Panc1 (cell line): ENCODE measurements around the gene BCL2. TPM values are rescaled to one million over a fixed set of nuclear protein-coding genes. Genes with fewer than 3 reads are reported as not detected.

Source experiments
- ATAC-seq: fragments of 200-7000 bp; cut with Tn5 transposase; 2 replicates; pipeline ENCODE4 v1.9.1; 2020; ENCODE audit warnings: mild to moderate bottlenecking, moderate library complexity
- BruUV-seq: library from RNA; stranded (reverse); fragments of 400-500 nt; replicated peaks from 2 replicates; lab custom pipeline; 2021; lab: Mats Ljungman, UMichigan
- CTCF ChIA-PET: fragments of 300-600 bp; sonication (Branson Sonifier 250); formaldehyde crosslinking; loops from one replicate; lab custom pipeline; 2022; ENCODE audit warnings: antibody characterized with exemption; lab: Charles Lee
- POLR2A ChIA-PET: fragments of 300-600 bp; sonication (Branson Sonifier 250); formaldehyde crosslinking; loops from one replicate; lab custom pipeline; 2022; ENCODE audit warnings: antibody characterized with exemption; lab: Charles Lee
- DNase-seq: peaks from one replicate; pipeline ENCODE4 v3.0.0-alpha.2; 2010; ENCODE audit warnings: low read depth, low spot score
- H3K27ac ChIP-seq: 2 replicates; pipeline ENCODE4 v1.5.1; 2011; ENCODE audit warnings: mild to moderate bottlenecking, low read length, inconsistent platforms
- H3K27me3 ChIP-seq: fragments of 200-500 bp; sonication (Bioruptor generic); 2 replicates; pipeline ENCODE4 v1.6.0; 2014; ENCODE audit warnings: low read length, inconsistent platforms; ENCODE audit not compliant: control insufficient read depth, insufficient read depth
- H3K36me3 ChIP-seq: fragments of 200-500 bp; sonication (Bioruptor generic); 2 replicates; pipeline ENCODE4 v1.5.1; 2014; ENCODE audit warnings: inconsistent platforms, mild to moderate bottlenecking, low read length, moderate library complexity; ENCODE audit not compliant: control insufficient read depth, insufficient read depth
- H3K4me1 ChIP-seq: 2 replicates; pipeline ENCODE4 v1.5.1; 2011; ENCODE audit warnings: inconsistent platforms, mild to moderate bottlenecking, low read length, moderate library complexity; ENCODE audit not compliant: control insufficient read depth, insufficient read depth
- H3K4me3 ChIP-seq, 2 experiments: 2 replicates each; pipeline ENCODE4 v1.5.1; 2011 to 2012; ENCODE audit warnings: low read depth in 2 of 2, low read length in 2 of 2, mild to moderate bottlenecking in 2 of 2, inconsistent platforms in 1 of 2, moderate library complexity in 1 of 2
- H3K9me3 ChIP-seq: fragments of 200-500 bp; sonication (Bioruptor generic); 2 replicates; pipeline ENCODE4 v1.5.1; 2014; ENCODE audit warnings: low read depth, mild to moderate bottlenecking, inconsistent platforms, low read length, moderate library complexity; ENCODE audit not compliant: control insufficient read depth, insufficient read depth
- POLR2AphosphoS5 ChIP-seq: IDR thresholded peaks from 2 replicates; pipeline ENCODE4 v1.6.1; 2012; ENCODE audit warnings: mild to moderate bottlenecking, low read depth, low read length, moderate library complexity
- REST ChIP-seq, 2 experiments: IDR thresholded peaks; 2 replicates each; pipeline ENCODE4 v1.6.1; 2011 to 2012; ENCODE audit warnings: low read depth in 2 of 2, control low read depth in 1 of 2, low read length in 1 of 2, mild to moderate bottlenecking in 1 of 2, moderate library complexity in 1 of 2; ENCODE audit not compliant: insufficient read depth in 1 of 2
- SIN3A ChIP-seq: IDR thresholded peaks from 2 replicates; pipeline ENCODE4 v1.6.1; 2012; ENCODE audit warnings: low read depth, mild to moderate bottlenecking, low read length, moderate library complexity, borderline replicate concordance; ENCODE audit not compliant: insufficient read depth
- TCF7L2 ChIP-seq: IDR thresholded peaks from 2 replicates; pipeline ENCODE4 v1.6.1; 2011; ENCODE audit warnings: mild to moderate bottlenecking, low read depth, low read length, inconsistent platforms
- in situ Hi-C: cut with HindIII; loops from 2 replicates; pipeline ENCODE4 v1.10.0; 2016; ENCODE audit warnings: low sequenced_read_pairs, low pct_unique_long_range_greater_than_20kb
- intact Hi-C: fragments of 100-400 bp; cut with micrococcal nuclease; formaldehyde crosslinking; loops from one replicate; pipeline ENCODE4 v1.10.0; 2022; ENCODE audit not compliant: unreplicated experiment
- total RNA-seq: library from RNA; stranded (reverse); gene quantifications from one replicate; pipeline ENCODE4 v1.2.1, GENCODE V29; 2021; ENCODE audit not compliant: unreplicated experiment
- TF ChIP-seq, protein P1 (sequence below): fragments of 450-650 bp; IDR thresholded peaks from 2 replicates; pipeline ENCODE4 v1.5.1; 2017; ENCODE audit warnings: mild to moderate bottlenecking

Gene BCL2
- total RNA-seq, 1 experiment from 2014 or later, result 0.72 TPM

DNA sequence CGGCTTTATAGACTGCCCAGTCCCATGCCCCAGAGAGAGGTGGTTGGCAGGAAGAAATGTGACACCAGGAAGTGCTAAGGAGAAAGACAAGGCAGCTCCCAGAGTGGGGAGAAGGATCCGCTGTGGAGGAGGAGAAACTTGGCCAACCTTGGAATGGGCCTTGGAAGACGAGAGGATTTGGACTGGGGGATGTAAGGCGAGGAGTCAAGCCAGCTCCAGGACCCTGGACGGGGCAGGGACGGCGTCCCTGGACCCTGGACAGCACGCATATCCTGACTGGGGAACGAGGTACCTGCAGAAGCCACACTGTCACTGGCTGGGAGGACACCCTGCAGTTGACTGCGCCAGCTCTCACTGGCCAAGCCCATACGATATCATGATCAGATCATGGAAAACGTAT, 153.4 kb downstream of the BCL2 start:
- in situ Hi-C loops, result no loop called here
- intact Hi-C loops, result no loop called here
- no peak overlapping the region for H3K4me3 ChIP-seq
- TF ChIP-seq REST (IDR thresholded peaks at IDR 0.05; ENCODE audit: insufficient read depth in 1 of 2, low read depth in 2 of 2, low read length in 1 of 2), result no peak
- TF ChIP-seq, protein P1, sequence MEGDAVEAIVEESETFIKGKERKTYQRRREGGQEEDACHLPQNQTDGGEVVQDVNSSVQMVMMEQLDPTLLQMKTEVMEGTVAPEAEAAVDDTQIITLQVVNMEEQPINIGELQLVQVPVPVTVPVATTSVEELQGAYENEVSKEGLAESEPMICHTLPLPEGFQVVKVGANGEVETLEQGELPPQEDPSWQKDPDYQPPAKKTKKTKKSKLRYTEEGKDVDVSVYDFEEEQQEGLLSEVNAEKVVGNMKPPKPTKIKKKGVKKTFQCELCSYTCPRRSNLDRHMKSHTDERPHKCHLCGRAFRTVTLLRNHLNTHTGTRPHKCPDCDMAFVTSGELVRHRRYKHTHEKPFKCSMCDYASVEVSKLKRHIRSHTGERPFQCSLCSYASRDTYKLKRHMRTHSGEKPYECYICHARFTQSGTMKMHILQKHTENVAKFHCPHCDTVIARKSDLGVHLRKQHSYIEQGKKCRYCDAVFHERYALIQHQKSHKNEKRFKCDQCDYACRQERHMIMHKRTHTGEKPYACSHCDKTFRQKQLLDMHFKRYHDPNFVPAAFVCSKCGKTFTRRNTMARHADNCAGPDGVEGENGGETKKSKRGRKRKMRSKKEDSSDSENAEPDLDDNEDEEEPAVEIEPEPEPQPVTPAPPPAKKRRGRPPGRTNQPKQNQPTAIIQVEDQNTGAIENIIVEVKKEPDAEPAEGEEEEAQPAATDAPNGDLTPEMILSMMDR, result no peak
- BruUV-seq, result no TSS peak
- no peaks in the 10 kb centered on the region for H3K4me1 ChIP-seq
- no peak for DNase-seq
- ChIA-PET POLR2A (no interaction called here), CTCF (no interaction called here)
- H3K27me3 ChIP-seq, result no peaks in the 10 kb centered on the region
- ATAC-seq, result no peak
- no peaks in the 10 kb centered on the region for H3K9me3 ChIP-seq
- no peaks in the 10 kb centered on the region for H3K36me3 ChIP-seq
- no peak overlapping the region for H3K27ac ChIP-seq

- Histone ChIP-seq H3K27me3 (no peaks in the 10 kb centered on the region), H3K36me3 (no peaks in the 10 kb centered on the region), H3K4me3 (no peak overlapping the region), H3K27ac (no peak overlapping the region), H3K4me1 (no peaks in the 10 kb centered on the region), H3K9me3 (no peaks in the 10 kb centered on the region)
- intact Hi-C loops, result no loop called here
- TF ChIP-seq POLR2AphosphoS5, result no peak
- no peak for TF ChIP-seq TCF7L2
- TF ChIP-seq SIN3A, result no peak
- TF ChIP-seq, protein P1, result no peak
- no peak for TF ChIP-seq REST (IDR thresholded peaks at IDR 0.05; ENCODE audit: insufficient read depth in 1 of 2, low read depth in 2 of 2, low read length in 1 of 2)
- in situ Hi-C loops, result no loop called here
- ChIA-PET POLR2A (no interaction called here), CTCF (no interaction called here)
- ATAC-seq (no peak), DNase-seq (no peak)
- no TSS peak for BruUV-seq
Measured at GRCh38 chr18:63164396-63164795, 155.2 kb downstream of the BCL2 start.
